Placental epithelial cell (primary cell): ENCODE data around the gene FER1L5. TPM values are rescaled to one million over a fixed set of nuclear protein-coding genes. Genes with fewer than 3 reads are reported as not detected.

Source experiments
- total RNA-seq: library from RNA; depleted of rRNA; stranded (reverse); fragments of >200 nt; gene quantifications from 2 replicates; pipeline ENCODE4 v1.2.3, GENCODE V29; 2012

FER1L5 gene
- under 0.01 and 0.11 TPM in 2 replicates for total RNA-seq

DNA sequence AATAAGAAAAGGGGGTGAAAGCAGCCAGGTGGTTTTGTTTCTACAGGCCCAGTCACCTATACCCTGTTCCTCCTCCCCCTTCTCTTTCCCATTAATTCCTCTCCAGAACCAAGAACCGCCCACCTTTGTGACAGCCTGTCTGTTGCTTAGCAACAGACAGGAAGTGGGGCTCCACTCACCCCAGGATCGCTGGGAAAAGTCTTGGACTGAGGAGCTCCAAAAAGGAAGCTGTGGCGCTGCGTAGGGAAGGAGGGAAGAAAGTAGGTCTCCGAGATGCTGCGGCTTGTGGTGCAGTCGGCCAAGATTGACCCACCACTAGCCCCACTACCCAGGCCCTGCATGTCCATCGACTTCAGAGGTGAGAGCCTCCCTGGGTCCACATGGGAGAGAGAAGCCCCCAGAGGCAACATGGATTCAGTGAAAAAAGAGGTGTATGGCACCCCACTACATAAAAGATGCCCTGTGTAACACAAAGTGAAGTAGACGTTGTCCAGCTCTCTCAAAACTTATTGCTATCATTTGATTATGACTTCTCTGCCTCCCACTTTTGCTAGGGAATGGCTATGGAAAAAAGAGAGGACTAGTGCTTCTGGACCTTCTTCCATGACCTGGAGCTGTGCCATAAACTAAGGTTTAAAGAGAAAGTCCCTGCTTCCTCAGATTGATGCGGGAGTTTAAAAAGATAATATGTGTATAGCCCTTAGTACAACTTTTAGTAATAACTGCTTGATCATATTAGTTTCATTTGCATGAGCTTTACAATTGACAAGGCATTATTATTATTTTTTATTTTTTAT lies at the start of gene FER1L5:
FER1L5 (plus strand) TSS at position 201 of the 797 bp plus-strand sequence; CDS start at position 274, 73 bp downstream.

DNA sequence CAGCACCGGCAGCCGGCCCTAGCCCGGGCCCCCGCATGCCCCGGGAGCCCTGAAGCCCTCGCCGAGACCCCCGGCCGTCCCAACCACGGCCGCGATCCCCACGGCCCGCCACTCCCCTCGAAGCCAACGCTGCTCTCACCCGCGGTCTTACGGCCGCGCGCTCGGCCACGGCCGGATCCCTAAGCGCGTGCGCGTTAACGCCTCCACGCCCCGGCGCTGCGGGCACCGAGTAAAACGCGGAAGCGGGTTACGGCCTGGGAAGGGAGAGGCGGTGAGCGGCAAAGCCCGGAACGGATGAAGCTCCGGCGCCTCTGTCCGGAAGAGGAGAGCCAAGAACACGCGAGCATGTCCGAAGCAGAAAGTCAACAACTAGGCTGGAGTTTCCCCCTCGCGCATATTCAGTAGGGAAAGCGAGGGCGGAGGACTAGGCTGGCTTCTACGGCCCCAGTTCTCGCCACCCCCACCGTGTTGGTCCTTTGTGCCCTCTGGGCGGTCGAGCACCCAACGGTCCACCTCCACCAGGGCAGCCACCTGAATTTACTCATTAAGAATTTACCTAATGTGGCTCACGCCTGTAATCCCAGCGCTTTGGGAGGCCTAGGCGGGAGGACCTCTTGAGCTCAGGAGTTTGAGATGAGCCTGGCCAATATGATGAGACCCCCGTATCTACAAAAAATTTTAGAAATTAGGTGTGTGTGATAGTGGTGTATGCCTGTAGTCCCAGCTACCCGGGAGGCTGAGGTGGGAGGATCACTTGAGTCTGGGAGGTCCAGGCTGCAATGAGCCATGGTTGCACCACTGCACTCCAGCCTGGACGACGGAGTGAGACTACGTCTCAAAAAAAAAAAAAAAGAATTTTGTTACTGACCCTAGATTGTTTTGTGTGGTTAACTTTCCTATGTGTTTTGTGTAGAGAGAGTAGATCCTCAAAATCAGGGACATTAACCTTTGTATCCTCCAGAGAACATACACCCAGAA lies 4.1 kb upstream of the FER1L5 start, which contains the start of gene KANSL3:
KANSL3 (minus strand) TSS at position 169 of the 978 bp plus-strand sequence. CDS start 1,177 bp downstream, outside the sequence.

DNA sequence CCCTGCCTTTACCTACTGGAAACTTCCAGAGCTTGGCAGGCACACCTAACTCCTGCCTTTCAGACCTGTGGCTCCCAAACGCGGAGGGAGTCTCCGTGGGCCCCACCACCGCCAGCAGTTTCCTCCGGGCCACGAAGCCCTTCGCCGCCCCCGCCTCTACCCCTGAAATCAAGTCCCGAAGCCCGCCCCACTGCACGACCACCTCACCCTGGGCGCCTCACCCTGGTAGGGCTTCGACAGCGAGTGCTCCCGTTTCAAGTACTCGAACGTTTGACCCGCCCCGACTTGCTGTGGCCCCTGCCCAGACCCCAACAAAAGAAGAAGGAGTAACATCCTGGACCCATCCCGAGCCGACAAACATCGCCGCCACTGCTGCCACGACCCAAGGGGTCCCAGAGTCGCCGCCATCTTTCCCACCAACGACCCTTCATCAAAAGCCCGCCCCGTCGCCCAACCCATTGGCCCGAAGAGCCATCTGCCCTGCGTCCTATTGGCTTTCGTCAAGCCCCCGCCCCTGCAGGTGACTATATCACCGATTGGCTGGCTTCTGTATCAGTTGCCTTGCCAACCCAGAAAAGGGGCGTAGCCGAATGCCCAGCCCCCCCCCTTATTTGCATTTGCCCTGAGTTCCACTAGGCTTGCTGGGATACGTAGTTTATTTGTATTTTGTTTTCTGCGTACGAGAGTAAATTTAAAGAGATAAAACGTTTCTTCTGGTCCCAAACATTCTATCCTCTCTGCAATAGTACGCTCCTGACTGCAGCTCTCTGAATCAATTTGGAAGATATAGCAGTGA lies 97.3 kb downstream of the FER1L5 start, which contains the start of gene LMAN2L:
LMAN2L (minus strand) TSS at position 432 of the 796 bp plus-strand sequence; CDS start at position 408, 24 bp downstream.

Other genes with a start within 250 kb of the FER1L5 start
- not detected in 2 replicates for gene NEURL3, start 137.4 kb upstream of the FER1L5 start, total RNA-seq
- gene ARID5A, start 106.0 kb upstream of the FER1L5 start, total RNA-seq = 1.2 and 1.6 TPM in 2 replicates
- 34.6 and 40.4 TPM in 2 replicates for gene KANSL3, start 4.5 kb upstream of the FER1L5 start, total RNA-seq
- gene LMAN2L, start 97.3 kb downstream of the FER1L5 start, total RNA-seq = 13.7 and 21.0 TPM in 2 replicates
- 7.0 and 9.0 TPM in 2 replicates for gene CNNM4, start 118.1 kb downstream of the FER1L5 start, total RNA-seq
- gene CNNM3, start 173.5 kb downstream of the FER1L5 start, total RNA-seq = 8.1 and 11.4 TPM in 2 replicates
- 2.4 and 5.5 TPM in 2 replicates for gene ANKRD23, start 201.3 kb downstream of the FER1L5 start, total RNA-seq
- 6.3 and 11.3 TPM in 2 replicates for gene ANKRD39, start 215.3 kb downstream of the FER1L5 start, total RNA-seq
- 72.7 and 121 TPM in 2 replicates for gene SEMA4C, start 227.3 kb downstream of the FER1L5 start, total RNA-seq